PC-9 (cell line): Measurements from ENCODE around the gene SYNGR1. TPM values are rescaled to one million over a fixed set of nuclear protein-coding genes. Genes with fewer than 3 reads are reported as not detected.

Source experiments
- BruUV-seq: library from RNA; stranded (reverse); fragments of 400-500 nt; replicated peaks from 2 replicates; lab custom pipeline; 2021; lab: Mats Ljungman, UMichigan
- CTCF ChIA-PET: fragments of 300-600 bp; sonication (Branson Sonifier 250); formaldehyde crosslinking; loops from one replicate; lab custom pipeline; 2022; ENCODE audit warnings: antibody characterized with exemption; lab: Charles Lee
- POLR2A ChIA-PET: fragments of 300-600 bp; sonication (Branson Sonifier 250); formaldehyde crosslinking; loops from one replicate; lab custom pipeline; 2022; ENCODE audit warnings: antibody characterized with exemption; ENCODE audit not compliant: unreplicated experiment; lab: Charles Lee
- DNase-seq, 2 experiments: peaks; one replicate each; pipeline versions ENCODE4 v3.0.0 to v3.0.0-alpha.2; 2015 to 2022; ENCODE audit warnings: mixed read lengths in 1 of 2
- H2AFZ ChIP-seq: fragments of 200-600 bp; sonication (generic); 2 replicates; pipeline ENCODE4 v1.8.1; 2017; ENCODE audit warnings: antibody characterized with exemption
- H3F3A ChIP-seq: fragments of 200-600 bp; sonication (generic); 2 replicates; pipeline ENCODE4 v1.8.1; 2017; ENCODE audit warnings: antibody characterized with exemption, mild to moderate bottlenecking, low read depth; ENCODE audit not compliant: insufficient read depth
- H3K27ac ChIP-seq: fragments of 200-600 bp; sonication (generic); 2 replicates; pipeline ENCODE4 v1.6.1; 2016; ENCODE audit warnings: mixed run types
- H3K27me3 ChIP-seq: fragments of 200-600 bp; sonication (generic); 2 replicates; pipeline ENCODE4 v1.6.1; 2016; ENCODE audit warnings: low read depth, mixed run types; ENCODE audit not compliant: insufficient read depth
- H3K36me3 ChIP-seq: fragments of 200-600 bp; sonication (generic); 2 replicates; pipeline ENCODE4 v1.6.1; 2016; ENCODE audit warnings: low read depth, mixed run types
- H3K4me1 ChIP-seq: fragments of 200-600 bp; sonication (generic); replicated peaks from 2 replicates; pipeline ENCODE4 v1.6.1; 2016; ENCODE audit warnings: mixed run types; ENCODE audit not compliant: insufficient read depth
- H3K4me2 ChIP-seq: fragments of 200-600 bp; sonication (generic); 2 replicates; pipeline ENCODE4 v1.6.1; 2017; ENCODE audit warnings: mixed run types
- H3K4me3 ChIP-seq: fragments of 200-600 bp; sonication (generic); 2 replicates; pipeline ENCODE4 v1.6.1; 2016; ENCODE audit warnings: mixed run types
- H3K79me2 ChIP-seq: fragments of 200-600 bp; sonication (generic); 2 replicates; pipeline ENCODE4 v1.6.1; 2017; ENCODE audit warnings: low read depth, mixed run types
- H3K9me2 ChIP-seq: fragments of 200-600 bp; sonication (generic); 2 replicates; pipeline ENCODE4 v1.8.1; 2017; ENCODE audit warnings: mild to moderate bottlenecking; ENCODE audit not compliant: insufficient read depth
- H3K9me3 ChIP-seq: fragments of 200-600 bp; sonication (generic); 2 replicates; pipeline ENCODE4 v1.8.1; 2016; ENCODE audit warnings: low read depth; ENCODE audit not compliant: insufficient read depth
- H4K20me1 ChIP-seq: fragments of 200-600 bp; sonication (generic); 2 replicates; pipeline ENCODE4 v1.8.1; 2017; ENCODE audit not compliant: insufficient read depth
- EZH2 ChIP-seq: fragments of 200-600 bp; sonication (generic); IDR thresholded peaks from 2 replicates; pipeline ENCODE4 v1.8.0; 2017; ENCODE audit warnings: antibody characterized with exemption, low read depth
- intact Hi-C: fragments of 100-400 bp; cut with micrococcal nuclease; formaldehyde crosslinking; loops from one replicate; pipeline ENCODE4 v1.10.0; 2022; ENCODE audit not compliant: unreplicated experiment
- total RNA-seq: library from RNA; stranded (reverse); gene quantifications from 2 replicates; pipeline ENCODE4 v1.2.3, GENCODE V29; 2021
- TF ChIP-seq, protein P1 (sequence below): fragments of 200-600 bp; sonication (generic); conservative IDR thresholded peaks from 2 replicates; pipeline ENCODE4 v1.6.1; 2017; ENCODE audit warnings: mixed run types, antibody characterized with exemption, mild to moderate bottlenecking, moderate library complexity

The SYNGR1 gene
- total RNA-seq, 1 experiment from 2014 or later = 12.0 TPM

DNA sequence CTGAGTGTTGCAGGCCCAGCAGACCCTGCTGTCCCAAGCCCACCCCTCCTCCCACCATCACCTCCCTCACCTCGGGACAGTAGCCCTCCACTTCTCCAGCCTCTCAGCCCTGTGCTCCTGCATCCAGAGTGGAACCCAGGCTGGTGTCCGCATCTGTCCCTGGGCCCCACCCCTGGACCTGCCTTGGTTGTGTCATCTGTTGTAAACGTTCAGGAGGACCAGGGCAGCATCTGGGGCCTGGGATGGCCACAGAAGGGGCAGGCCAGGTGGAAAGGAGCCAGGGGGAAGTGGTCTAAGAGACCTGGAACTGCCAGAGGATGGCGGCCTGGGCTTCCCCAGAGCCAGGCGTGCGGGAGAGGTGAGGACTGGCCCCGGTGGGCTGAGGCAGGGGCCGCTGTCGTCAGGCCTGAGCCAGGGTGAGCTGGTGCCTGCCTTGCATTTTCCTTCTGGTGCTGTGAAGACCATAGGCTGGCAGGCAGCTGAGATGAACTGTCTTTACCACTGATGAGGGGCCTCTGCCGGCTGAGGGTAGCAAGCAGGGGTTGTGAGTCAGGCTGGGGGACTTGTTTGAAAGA is 80.9 kb downstream of the SYNGR1 start:
- Histone ChIP-seq H3K27me3 (no peaks in the 10 kb centered on the region), H3K9me3 (no peaks in the 10 kb centered on the region), H3K4me2 (no peak overlapping the region), H3K4me1 (no peaks in the 10 kb centered on the region), H3K4me3 (no peak overlapping the region), H3K9me2 (no peaks in the 10 kb centered on the region), H3K27ac (no peak overlapping the region), H3F3A (no peaks in the 10 kb centered on the region; the same call in 1 of the 2 replicates), H3K36me3 (0 out of 2 replicates have a peak, but pooled peaks cover 3% of the 10 kb centered on the region), H2AFZ (no peak overlapping the region), H4K20me1 (no peaks in the 10 kb centered on the region), H3K79me2 (no peaks in the 10 kb centered on the region)
- intact Hi-C loops = no loop called here
- no peak for TF ChIP-seq EZH2
- TF ChIP-seq, protein P1, sequence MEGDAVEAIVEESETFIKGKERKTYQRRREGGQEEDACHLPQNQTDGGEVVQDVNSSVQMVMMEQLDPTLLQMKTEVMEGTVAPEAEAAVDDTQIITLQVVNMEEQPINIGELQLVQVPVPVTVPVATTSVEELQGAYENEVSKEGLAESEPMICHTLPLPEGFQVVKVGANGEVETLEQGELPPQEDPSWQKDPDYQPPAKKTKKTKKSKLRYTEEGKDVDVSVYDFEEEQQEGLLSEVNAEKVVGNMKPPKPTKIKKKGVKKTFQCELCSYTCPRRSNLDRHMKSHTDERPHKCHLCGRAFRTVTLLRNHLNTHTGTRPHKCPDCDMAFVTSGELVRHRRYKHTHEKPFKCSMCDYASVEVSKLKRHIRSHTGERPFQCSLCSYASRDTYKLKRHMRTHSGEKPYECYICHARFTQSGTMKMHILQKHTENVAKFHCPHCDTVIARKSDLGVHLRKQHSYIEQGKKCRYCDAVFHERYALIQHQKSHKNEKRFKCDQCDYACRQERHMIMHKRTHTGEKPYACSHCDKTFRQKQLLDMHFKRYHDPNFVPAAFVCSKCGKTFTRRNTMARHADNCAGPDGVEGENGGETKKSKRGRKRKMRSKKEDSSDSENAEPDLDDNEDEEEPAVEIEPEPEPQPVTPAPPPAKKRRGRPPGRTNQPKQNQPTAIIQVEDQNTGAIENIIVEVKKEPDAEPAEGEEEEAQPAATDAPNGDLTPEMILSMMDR = no peak
- no TSS peak for BruUV-seq
- DNase-seq = no peak
- CTCF ChIA-PET = no interaction called here
- POLR2A ChIA-PET = no interaction called here

DNA sequence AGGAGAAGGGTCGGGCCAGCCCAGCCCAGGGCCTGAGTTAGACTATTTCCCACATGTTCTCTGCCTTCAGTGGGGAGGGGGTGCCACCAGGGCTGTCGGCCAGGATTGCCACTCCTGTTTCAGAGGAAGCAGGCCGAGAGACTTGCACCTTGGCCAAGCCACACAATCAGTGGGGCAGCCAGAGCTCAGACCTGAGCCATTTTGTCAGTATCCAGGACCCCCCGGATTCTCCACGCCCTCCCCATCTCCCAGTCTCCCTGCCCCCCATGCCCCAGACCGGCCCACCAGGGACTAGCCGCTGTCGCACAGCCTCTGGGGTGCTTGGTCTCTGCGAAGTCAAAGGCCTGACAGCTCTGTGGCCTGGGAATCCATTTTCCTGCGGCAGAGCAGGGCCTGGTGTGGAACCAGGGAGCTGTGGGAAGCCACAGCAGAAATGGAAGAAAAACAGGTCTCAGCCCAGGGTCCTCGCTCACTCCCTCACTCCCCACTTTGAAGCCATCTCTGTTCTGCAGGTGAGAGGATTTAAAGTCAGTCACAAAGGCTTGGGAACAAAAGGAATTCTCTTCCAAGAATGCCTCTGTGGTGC is 81.5 kb downstream of the SYNGR1 start:
- Histone ChIP-seq H3K79me2 (no peaks in the 10 kb centered on the region), H3K4me2 (no peak overlapping the region), H3F3A (no peaks in the 10 kb centered on the region; the same call in 1 of the 2 replicates), H4K20me1 (no peaks in the 10 kb centered on the region), H3K36me3 (0 out of 2 replicates have a peak, but pooled peaks cover 3% of the 10 kb centered on the region), H3K27ac (no peak overlapping the region), H2AFZ (no peak overlapping the region), H3K27me3 (no peaks in the 10 kb centered on the region), H3K9me3 (no peaks in the 10 kb centered on the region), H3K9me2 (no peaks in the 10 kb centered on the region), H3K4me3 (no peak overlapping the region), H3K4me1 (no peaks in the 10 kb centered on the region)
- intact Hi-C loops = no loop called here
- POLR2A ChIA-PET = no interaction called here
- TF ChIP-seq, protein P1 = no peak
- no peak for TF ChIP-seq EZH2
- CTCF ChIA-PET = no interaction called here
- no TSS peak for BruUV-seq
- DNase-seq = no peak

DNA sequence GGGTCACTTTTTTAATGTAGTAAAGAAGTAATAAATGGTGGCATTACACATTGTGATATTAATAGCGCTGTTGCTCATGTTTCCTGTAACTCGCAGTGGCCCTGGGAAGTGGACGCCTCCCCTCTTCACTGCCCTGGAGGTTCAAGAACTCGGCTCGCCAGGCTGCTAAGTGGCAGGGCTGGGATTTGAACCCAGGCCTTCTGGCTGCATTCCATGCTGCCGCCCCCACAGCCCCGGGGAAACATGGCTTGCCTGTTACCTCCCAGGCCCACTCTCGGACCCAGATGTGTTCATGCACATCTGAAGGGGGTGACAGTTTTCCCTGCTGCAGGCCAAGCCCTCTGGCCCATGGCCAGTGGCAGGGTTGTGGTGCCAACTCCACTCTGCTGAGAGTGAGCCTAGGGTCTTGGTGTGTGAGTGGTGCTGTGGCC is 82.0 kb downstream of the SYNGR1 start:
- ChIA-PET CTCF (no interaction called here), POLR2A (no interaction called here)
- Histone ChIP-seq H3K79me2 (no peaks in the 10 kb centered on the region), H3K27me3 (no peaks in the 10 kb centered on the region), H3K27ac (no peak overlapping the region), H2AFZ (no peak overlapping the region), H4K20me1 (no peaks in the 10 kb centered on the region), H3K9me3 (no peaks in the 10 kb centered on the region), H3K4me3 (no peak overlapping the region), H3K4me2 (no peak overlapping the region), H3K36me3 (0 out of 2 replicates have a peak, but pooled peaks cover 3% of the 10 kb centered on the region), H3K9me2 (no peaks in the 10 kb centered on the region), H3K4me1 (no peaks in the 10 kb centered on the region), H3F3A (no peaks in the 10 kb centered on the region; the same call in 1 of the 2 replicates)
- no peak for DNase-seq
- TF ChIP-seq, protein P1 = no peak
- no peak for TF ChIP-seq EZH2
- intact Hi-C loops = no loop called here
- BruUV-seq = no TSS peak
